Inflammatory macrophage treated with lipopolysaccharide for 1 hour (primary cell): ENCODE measurements around the gene NBPF26.
"Not testable (repeated sequence)": the region's sequence is repeated elsewhere in the genome, so short reads cannot be mapped to it uniquely, and the experiment has no call there.

Experiments
- DNase-seq, 2 donors: peaks; one replicate each; pipeline ENCODE4 v3.0.0-alpha.2; 2020 to 2022

The NBPF26 gene

DNA sequence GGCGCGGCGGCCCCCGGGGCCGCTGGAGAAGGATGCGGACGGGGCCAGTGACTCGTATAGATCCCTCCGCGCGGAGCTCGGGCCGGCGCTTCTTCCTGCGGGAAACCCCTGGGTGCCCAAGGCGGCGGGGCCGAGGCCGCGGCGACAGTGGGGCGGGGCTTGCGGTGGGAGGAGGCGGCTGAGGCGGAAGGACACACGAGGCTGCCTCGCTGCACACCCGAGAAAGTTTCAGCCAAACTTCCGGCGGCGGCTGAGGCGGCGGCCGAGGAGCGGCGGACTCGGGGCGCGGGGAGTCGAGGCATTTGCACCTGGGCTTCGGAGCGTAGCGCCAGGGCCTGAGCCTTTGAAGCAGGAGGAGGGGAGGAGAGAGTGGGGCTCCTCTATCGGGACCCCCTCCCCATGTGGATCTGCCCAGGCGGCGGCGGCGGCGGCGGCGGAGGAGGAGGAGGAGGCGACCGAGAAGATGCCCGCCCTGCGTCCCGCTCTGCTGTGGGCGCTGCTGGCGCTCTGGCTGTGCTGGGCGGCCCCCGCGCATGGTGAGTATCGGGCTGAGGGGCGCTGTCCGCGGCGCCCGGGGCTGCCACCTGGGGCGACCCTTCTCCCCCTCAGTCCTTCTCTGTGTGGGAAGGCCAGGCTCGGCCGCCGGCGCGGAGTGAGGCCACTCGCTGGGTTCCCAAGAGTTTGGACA, at the start of gene NBPF26:
Gene NBPF26 (plus strand): TSS at position 231 of the 688 bp plus-strand sequence.
- peak; percentile 12 to 56 for DNase-seq

DNA sequence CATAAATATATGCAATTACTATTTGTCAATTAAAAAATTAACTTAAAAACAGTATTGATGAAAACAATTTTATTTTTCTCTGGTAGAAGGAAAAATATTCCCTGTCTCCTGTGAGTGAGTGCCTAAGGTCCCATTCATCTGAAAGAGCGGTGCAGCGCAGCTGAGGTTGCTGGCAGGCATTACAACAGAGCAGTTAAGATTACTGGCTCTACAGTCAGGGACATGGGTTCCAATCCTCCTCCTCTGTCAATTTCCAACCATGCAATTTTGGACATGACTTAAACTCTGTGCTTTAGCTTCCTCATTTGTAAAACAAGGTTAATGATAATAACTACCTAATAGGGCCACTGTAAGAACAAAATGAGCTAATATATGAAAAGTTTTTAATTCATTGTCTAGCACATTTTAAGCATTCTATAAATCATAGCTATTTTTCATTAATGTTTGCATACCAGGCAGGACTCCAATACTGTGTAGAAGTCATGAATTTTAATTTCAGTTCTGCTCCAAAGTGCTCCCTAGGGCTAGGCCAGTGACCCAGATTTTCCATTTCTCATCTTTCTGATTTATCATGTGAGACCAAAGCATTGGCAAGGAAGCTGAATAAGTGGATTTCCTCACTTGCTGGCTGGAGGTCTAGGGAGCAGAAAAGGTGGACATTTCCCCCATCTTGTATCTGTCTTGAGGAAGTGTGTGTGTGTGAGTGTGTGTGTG, 43.5 kb upstream of the NBPF26 start:
- not testable (repeated sequence) for DNase-seq

DNA sequence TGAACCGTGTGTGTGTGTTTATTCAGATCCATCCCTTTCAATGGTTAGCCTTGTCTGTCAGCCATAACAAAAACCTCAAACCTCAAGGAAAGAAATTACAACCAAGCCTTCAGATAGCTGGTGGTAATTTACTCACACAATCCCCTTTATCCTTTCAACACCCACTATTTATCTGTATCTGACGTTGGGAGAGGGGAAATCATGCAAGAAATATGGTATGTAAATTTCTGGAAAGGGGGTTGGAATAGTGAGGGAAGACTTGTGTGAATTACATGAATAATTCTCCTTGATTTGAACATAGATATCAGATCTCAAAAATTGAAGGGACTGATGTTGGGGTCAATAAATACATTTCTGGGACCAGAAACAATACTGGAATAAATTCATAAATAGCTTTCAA, 42.8 kb upstream of the NBPF26 start:
- not testable (repeated sequence) for DNase-seq

DNA sequence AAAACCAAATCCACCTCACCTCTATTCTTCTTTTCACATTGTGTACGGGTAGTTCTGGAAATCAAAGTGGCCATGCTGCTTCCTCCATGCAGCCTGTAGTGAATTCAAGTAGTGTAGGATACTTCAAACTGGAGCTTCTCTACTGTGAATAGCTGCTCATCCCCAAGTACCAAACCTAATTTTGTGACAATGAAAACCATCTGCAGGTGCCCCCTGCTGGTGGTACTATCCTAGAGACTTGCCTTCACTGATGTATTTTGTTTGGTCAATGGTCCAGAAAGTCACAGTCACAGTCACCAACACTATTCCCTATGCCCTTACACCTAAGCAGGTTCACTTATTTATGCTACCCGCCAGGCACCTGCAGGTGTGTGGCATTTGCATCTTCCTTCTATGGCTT, 39.3 kb upstream of the NBPF26 start:
- DNase-seq, result not testable (repeated sequence)

DNA sequence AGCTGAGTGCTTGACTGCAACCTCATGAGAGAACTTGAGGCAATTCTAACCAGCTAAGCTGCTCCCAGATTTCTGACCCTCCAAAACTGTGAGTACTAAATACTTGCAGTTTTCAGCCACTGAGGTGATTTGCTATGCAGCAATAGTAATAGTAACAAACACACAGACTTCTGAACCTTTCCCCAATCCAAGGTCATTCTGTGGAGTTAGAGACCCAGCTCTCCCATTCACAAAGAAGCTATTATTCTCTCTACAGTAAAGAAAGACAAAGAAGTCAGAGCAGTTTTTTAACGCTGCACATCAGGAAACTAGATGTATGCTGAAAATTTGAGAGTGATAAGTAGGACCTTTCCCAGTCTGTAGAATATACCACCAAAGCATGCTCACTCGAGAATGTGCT, 38.1 kb upstream of the NBPF26 start:
- not testable (repeated sequence) for DNase-seq

DNA sequence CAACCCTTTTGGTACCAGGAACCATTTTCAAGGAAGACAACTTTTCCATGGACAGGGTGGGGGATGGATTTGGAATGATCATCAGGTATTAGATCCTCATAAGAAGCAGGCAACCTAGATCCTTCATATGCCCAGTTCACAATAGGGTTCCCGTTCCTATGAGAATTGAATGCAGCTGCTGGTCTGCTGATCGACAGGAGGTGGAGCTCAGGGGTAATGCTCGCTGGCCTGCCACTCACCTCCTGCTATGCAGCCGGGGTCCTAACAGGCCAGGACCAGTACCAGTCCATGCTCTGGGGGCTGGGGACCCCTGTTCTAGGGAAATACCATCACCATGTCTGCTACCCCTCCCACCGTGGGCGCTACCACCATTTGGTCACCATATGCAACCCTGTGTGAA, 36.5 kb upstream of the NBPF26 start:
- not testable (repeated sequence) for DNase-seq

DNA sequence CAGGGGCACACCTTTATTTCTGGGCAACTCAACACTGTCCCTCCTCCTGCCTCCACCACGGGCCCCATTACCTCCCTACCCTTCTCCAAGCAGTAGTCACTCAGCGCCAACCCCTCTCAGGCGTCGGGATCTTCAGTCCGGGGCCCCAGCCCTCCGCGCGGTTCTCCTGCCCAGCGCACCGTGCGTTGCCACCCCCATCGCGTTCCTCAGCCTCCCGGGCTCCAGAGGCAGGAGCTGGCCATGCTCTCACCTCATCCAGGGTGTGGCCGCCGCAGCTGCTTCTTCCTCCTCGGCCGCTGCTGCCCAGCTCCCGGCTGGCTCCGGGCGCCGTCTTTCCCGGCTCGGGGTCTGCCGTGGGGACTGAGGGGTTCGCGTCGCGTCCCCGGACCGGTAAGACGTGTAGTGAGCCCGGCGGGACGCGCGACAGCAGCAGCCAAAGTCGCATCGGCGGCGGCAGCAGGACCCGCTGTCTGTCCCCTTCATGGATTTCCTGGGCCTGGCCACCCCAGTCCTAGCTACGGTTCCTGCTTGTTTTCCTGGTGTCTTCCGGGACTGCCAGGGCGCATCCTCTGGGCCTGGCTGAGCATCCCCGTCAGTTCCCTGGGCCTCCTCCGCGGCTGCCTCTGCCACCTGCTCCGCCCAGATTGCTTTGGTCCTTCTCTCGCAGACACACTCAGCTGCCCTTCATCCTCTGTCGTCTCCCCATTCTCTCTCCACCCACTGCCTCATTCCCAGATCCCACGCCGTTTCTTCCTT, 22.8 kb upstream of the NBPF26 start:
- DNase-seq, result not testable (repeated sequence)

DNA sequence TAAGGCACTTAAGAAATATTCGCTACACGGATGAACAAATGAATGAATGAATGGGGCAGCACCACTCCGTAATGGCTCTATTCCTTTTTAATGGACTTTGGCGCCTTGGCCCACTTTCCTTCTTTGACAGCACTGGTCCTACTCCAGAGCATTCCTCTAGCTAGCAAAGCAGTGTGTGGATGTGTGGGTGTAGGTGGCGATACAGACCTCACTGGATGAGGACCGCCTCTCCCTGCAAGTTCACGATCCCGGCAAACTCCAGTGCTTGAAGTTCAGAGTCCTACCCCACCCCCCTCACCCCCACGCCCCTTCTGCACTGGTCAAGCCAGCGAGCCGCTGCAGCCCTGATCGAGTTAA, 409 bp upstream of the NBPF26 start:
- not testable (repeated sequence) for DNase-seq

DNA sequence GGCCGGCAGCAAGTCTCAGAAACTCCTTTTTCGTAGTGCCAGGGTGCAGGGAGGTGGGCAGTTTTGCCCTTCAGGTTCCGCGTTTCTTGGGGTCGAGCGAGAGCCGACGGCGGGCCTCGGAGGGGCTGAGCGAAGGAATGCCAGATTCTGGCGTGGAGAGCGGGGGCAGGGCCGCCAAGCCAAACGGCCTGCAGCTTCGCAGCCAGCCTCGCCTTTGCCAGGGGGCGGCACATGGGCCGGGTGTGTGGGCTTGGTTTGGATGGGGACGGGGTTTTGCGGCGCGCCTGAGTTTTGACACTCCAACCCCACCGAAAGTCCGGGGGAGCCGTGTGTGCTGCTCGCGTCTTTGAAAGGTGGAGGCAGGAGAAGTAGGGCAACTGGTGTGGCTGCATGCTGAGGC, 762 bp downstream of the NBPF26 start:
- not testable (repeated sequence) for DNase-seq

DNA sequence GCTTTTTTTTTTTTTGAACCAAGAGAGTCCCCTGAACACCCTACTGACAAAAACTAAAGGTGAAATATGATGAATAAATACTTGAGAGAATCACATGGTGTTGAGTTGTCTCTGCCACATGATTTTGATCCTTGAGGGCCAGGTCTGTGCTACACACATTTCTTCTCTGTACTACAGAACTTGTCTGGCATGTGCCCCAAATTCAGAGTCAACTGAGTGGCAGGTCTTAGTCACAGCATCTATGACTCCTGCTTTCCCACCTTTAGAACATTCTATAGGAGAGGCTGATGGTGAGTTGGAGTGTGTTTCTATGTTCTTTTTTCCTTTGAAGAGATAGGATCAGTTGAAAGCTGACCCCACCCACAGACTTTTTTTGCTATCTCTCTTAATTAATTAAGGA, 5.1 kb downstream of the NBPF26 start:
- DNase-seq, result not testable (repeated sequence)

DNA sequence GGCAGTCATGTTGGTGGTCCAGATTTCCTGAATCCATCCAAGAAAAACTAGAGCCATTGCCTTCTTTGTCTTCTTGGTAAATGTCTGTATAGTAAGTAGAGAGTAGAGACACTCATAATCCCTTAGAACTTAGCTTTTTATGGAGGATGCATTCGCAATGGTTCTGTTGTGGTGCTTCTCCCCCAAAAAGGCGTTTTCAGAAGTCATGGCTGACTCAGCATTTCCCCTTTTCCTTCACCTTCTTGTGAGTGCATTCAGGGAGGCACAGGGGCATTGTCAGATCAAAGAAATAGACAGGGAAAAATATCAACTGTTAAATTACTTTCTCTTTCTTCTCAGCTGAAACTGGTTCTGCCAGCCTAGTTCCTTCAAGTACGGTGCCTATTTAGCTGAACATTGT, 45.3 kb downstream of the NBPF26 start:
- DNase-seq, result not testable (repeated sequence)

DNA sequence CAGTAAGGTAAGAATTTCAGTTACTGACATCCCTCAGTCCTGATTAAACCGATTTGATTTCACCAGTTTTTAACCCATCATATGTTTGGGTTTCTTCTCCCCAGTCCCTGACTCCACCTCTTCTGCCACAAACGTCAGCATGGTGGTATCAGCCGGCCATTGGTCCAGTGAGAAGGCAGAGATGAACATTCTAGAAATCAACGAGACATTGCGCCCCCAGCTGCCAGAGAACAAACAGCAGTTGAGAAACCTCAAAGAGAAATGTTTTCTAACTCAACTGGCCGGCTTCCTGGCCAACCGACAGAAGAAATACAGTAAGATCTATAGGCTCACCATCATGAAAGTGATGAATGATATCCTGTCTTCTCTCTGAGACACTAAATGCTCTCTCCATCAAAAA, 81.7 kb downstream of the NBPF26 start:
- peak in 1 of 2 donors; percentile 10 for DNase-seq

DNA sequence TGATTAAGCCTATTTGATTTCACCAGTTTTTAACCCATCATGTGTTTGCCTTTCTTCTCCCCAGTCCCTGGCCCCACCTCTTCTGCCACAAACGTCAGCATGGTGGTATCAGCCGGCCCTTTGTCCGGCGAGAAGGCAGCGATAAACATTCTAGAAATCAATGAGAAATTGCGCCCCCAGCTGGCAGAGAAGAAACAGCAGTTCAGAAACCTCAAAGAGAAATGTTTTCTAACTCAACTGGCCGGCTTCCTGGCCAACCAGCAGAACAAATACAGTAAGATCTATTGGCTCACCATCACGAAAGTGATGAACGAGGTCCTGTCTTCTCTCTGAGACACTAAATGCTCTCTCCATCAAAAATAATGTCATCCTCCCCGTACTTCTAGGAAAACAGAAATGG, 88.1 kb downstream of the NBPF26 start:
- DNase-seq, result not testable (repeated sequence)

DNA sequence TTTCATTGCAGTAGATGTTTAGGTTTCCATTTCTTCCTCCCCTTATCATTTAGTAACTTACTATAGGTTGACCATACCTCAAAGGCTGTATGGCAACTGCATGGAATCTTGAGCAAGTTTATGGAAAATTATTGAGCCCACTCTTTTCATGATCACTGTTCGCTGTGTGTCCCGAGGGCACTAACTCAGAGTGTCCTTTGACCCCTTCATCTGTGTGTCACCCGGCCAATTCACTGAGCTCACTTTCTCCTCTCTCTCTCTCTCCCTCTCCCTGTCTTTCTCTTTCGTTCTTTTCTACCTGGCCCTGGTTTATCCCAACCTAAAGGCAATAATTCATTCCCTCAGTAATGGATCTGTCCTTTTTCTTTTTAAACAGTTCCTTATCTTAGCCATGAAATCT, 101.3 kb downstream of the NBPF26 start:
- not testable (repeated sequence) for DNase-seq

DNA sequence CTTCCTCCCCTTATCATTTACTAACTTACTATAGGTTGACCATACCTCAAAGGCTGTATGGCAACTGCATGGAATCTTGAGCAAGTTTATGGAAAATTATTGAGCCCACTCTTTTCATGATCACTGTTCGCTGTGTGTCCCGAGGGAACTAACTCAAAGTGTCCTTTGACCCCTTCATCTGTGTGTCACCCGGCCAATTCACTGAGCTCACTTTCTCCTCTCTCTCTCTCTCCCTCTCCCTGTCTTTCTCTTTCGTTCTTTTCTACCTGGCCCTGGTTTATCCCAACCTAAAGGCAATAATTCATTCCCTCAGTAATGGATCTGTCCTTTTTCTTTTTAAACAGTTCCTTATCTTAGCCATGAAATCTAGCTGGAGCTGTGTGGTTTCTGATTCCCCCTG, 102.9 kb downstream of the NBPF26 start:
- DNase-seq, result not testable (repeated sequence)

DNA sequence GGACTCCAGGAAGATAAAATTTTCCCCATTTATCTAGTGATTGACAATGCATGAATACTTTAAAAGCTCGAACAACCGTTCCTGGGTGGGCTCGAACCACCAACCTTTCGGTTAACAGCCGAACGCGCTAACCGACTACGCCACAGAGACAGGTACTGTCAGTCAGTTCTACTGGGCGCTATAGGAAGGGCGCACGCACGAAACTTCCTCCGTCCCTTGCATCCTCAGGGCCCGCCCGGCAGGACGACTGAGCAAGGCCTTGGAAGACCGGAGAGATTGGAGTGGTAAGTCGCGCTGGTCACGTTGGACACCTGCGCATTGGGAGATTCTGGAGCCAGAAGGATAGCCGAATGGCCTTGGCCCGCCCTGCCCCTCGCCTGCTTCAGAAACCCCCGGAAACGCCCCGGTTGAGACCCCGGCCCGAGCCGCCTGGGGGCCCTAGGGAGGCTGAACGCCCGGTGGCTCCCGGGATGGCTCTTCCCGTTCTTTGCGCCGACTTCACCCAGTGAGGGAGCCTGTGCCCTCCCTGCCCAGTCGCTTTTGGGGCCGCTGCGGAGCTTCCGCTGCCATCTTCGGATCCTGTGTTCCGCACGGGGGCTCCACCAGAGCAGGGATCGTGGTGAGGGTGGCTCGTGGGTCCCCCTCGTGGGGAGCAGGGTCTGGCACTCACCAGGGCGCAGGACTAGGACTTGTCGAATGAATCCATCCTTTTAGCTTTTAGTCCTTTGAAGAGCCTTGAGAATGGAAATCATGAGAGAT, 120.6 kb downstream of the NBPF26 start:
- DNase-seq, result peak; percentile 3 to 69

DNA sequence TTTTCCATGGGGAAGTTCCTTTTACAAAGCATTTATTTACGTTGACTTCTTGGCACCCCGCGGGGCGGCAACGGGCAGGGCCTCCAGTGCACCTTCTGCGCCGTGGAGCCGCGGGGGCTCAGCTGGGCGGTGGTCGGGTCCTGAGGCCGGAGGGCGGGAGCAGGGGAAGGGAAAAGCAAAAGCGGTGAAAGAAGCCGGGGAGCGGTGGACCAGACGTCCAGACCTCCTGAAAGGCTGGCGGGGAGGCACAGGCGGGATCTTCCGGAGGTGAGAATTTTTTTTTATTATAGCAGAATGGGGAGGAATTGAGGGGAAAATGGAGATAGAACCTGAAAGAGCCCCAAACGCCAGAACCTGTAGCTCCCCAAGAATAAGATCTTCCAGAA, 121.2 kb downstream of the NBPF26 start:
- not testable (repeated sequence) for DNase-seq

DNA sequence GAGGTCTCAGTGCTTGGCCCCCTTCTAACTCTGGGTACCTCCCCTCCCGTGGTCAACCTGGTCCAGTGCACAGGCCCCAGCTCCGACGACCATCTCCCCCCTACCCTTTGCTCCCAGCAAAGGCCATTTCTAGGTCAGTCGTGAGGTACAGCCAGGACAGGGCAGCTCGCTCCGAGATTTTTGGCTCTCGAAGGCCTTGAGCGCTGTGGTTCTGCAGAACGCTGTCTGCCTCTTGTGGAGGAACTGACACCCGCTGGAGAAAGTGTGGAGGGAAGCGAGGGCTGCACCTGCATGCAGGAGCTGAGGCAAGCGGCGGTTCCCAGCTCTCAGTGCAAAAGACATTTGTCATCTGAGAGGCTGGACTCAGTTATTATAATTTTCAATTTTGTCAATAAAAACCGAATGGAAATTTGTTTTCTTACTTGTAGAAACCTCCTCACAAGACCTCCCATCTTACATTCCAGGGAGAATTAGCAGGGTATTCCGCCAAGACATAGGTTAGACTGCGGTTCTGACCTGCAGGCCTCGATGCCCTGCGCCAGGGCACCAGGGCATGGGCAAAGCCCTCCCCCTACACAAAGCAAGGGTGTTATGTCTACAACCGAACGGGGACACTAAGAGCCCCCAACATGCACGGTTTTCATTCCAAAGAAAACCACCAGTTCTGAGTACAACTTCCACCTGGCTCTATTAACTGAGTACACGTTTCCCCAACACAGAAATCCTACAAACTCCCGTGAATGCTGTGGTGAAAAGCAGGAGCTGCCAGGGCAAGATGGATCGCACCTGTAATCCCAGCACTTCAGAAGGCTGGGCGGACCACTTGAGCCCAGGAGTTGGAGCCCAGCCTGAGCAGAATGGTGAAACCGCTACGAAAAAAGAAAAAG, 125.9 kb downstream of the NBPF26 start:
- DNase-seq, result not testable (repeated sequence)

DNA sequence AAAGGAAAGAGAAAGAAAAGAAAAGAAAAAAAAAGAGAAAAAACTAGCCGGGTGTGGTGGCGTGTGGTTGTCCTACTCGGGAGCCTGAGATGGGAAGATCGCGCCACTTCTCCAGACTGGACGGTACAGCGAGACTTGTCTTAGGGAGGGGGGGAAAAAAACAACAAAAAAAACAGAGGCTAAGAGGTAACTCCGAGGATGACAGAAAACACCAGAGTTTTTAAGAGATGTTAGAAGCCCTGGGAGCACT, 126.5 kb downstream of the NBPF26 start:
- DNase-seq, result peak; percentile 43 to 74

DNA sequence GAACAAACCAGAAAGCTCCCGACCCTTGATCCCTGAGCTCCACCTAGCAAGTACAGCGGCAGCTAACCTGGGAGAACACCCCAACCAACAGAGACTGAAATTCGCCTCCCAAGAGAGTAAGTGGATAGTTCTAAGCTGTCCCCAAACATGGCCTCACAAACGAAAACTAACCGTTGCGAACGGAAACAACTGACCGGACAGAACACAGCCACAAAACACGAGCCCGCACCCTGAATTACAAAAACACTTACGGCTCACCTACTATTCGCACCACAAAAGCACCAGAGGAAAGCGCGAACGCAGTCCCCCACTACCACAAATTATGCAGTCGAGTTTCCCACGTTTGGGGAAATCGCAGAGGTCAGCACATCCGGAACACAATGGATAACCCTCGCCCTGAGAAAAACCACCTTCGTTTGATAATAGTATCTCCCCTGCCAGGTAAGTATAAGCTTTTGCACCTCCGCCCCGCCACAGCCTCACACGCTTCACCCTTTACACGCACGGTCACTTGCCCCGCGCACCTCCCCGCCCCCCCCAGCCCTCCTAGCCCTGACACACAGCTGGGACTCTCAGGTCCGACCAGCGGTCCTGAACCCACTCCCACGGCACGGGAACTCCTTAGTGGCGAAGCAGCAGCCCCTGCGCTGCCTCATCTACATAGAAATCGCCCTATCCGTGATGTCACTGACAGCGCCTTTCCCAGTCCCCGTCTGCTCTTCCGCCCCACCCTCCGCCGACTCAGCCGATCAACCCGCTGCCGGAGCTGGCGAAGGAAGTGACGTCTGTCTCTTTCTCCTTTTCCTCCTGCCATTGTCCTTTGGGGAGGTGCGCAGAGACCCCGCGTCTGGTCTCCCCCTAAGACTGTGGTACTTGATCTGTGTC, 127.0 kb downstream of the NBPF26 start:
- peak; percentile 87 to 97 for DNase-seq

DNA sequence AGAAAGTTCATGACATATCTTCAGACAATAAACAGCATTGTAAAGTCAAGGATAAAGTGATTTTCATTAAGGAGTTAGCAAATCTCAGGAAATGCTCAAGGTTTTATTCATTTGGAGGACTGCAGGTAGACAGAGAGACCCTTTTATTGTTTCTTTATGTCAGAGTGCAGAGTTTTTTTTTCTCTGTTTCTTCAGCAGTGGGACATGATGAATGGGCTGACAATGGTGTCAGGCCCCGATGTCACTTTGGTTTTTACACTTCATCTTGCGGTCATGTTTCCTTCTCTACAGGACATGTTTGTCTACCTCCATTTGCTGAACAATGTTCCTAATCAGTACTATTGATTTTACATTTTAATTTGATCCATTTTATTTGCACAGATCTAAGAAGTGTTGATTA, 134.4 kb downstream of the NBPF26 start:
- DNase-seq, result not testable (repeated sequence)
